ENCODE data around the gene GALNTL6.

GALNTL6 gene

GRCh38 chr4:173044340-173044739 is 1231.1 kb downstream of the GALNTL6 start:
- DNase-seq, result no peak

GRCh38 chr4:173045571-173045970 is 1232.4 kb downstream of the GALNTL6 start:
- DNase-seq, result no peak

GRCh38 chr4:173046144-173046543 is 1232.9 kb downstream of the GALNTL6 start:
- DNase-seq, result no peak

- no peak for DNase-seq
These were observed 1233.6 kb downstream of the GALNTL6 start for GRCh38 chr4:173046818-173047217.

- DNase-seq, result no peak
These were observed 1238.0 kb downstream of the GALNTL6 start for GRCh38 chr4:173051232-173051631.

- DNase-seq, result no peak
These were observed 1238.5 kb downstream of the GALNTL6 start for GRCh38 chr4:173051716-173052115.

- no peak for DNase-seq
These were observed 1239.2 kb downstream of the GALNTL6 start for GRCh38 chr4:173052439-173052838.

- no peak for DNase-seq
These were observed 1243.1 kb downstream of the GALNTL6 start for GRCh38 chr4:173056271-173056670.

- no peak for DNase-seq
These were observed 1243.5 kb downstream of the GALNTL6 start for GRCh38 chr4:173056710-173057109.

GRCh38 chr4:173057442-173057841 is 1244.2 kb downstream of the GALNTL6 start:
- DNase-seq, result no peak

- DNase-seq, result no peak
These were observed 1244.7 kb downstream of the GALNTL6 start for GRCh38 chr4:173057901-173058300.

- no peak for DNase-seq
These were observed 1248.0 kb downstream of the GALNTL6 start for GRCh38 chr4:173061160-173061559.

GRCh38 chr4:173073939-173074500 is 1260.8 kb downstream of the GALNTL6 start:
- no peak for DNase-seq

GRCh38 chr4:173074501-173074946 is 1261.3 kb downstream of the GALNTL6 start:
- no peak for DNase-seq

GRCh38 chr4:173076903-173077634 is 1263.9 kb downstream of the GALNTL6 start:
- DNase-seq, result no peak

- DNase-seq, result no peak
These were observed 1274.9 kb downstream of the GALNTL6 start for GRCh38 chr4:173088144-173088543.

Measured in activated gamma-delta T cell (primary cell).